Activated naive CD4-positive, alpha-beta T cell treated with anti-CD3 and anti-CD28 coated beads for 36 hours (primary cell): ENCODE results near the gene TCP11L2. TPM values are rescaled to one million over a fixed set of nuclear protein-coding genes. Genes with fewer than 3 reads are reported as not detected.
"Not testable (repeated sequence)": the region's sequence is repeated elsewhere in the genome, so short reads cannot be mapped to it uniquely, and the experiment has no call there.

Source experiments
- CTCF ChIA-PET: fragments of 350-600 bp; sonication (Branson Sonifier 250); formaldehyde crosslinking; loops from one replicate; lab custom pipeline; 2021; ENCODE audit warnings: antibody characterized with exemption; lab: Charles Lee
- DNase-seq: peaks from one replicate; pipeline ENCODE4 v3.0.0-alpha.2; 2020
- H3K27ac Mint-ChIP-seq: one replicate; pipeline ENCODE4 v1.8.0; 2021; ENCODE audit warnings: mild to moderate bottlenecking, mixed read lengths
- H3K27me3 Mint-ChIP-seq: one replicate; pipeline ENCODE4 v1.8.0; 2021; ENCODE audit warnings: low read depth, mixed read lengths
- H3K36me3 Mint-ChIP-seq: one replicate; pipeline ENCODE4 v1.8.0; 2021; ENCODE audit warnings: low read depth, mixed read lengths
- H3K4me1 Mint-ChIP-seq: one replicate; pipeline ENCODE4 v1.8.0; 2021; ENCODE audit warnings: low read depth, mixed read lengths
- H3K4me3 Mint-ChIP-seq: one replicate; pipeline ENCODE4 v1.8.0; 2021; ENCODE audit warnings: mild to moderate bottlenecking, moderate library complexity, mixed read lengths
- H3K9me3 Mint-ChIP-seq: one replicate; pipeline ENCODE4 v1.8.0; 2021; ENCODE audit warnings: mixed read lengths
- intact Hi-C: fragments of 100-400 bp; cut with micrococcal nuclease; formaldehyde crosslinking; loops from one replicate; pipeline ENCODE4 v1.15.1; 2023
- total RNA-seq, 2 experiments: library from RNA; stranded (reverse); gene quantifications; one replicate each; pipeline ENCODE4 v1.2.3, GENCODE V29; 2021

TCP11L2 gene
- total RNA-seq, 2 experiments from 2014 or later, result 9.2 to 10.3 TPM

GRCh38 chr12:106357549-106358395, 55.2 kb downstream of the TCP11L2 start, which contains the start of gene POLR3B:
TSS of gene POLR3B (plus strand) at chr12:106357748. CDS start at chr12:106357880, 132 bp downstream.
- Mint-ChIP-seq H3K4me3 (peak within 1 kb of the TSS; percentile 92), H3K27me3 (no peaks in the 10 kb centered on the region), H3K27ac (peak within 1 kb of the TSS; percentile 89), H3K36me3 (peaks cover 1% of the 10 kb centered on the region), H3K4me1 (peaks cover 11% of the 10 kb centered on the region), H3K9me3 (no peaks in the 10 kb centered on the region)
- intact Hi-C loops, result loop anchor here (1.0 to 5.0 kb wide), 8 partner anchors 54 to 736 kb away; partner anchors contain the start of genes CKAP4, CRY1 and RIC8B
- CTCF ChIA-PET, result interaction anchor here (0.6 to 3.0 kb wide), 26 partner anchors 9 to 1118 kb away, joined by 3 to 14 read pairs (median 4); no protein-coding TSS in a partner anchor
- peak; percentile 97 for DNase-seq

GRCh38 chr12:106358396-106359241, 56.1 kb downstream of the TCP11L2 start:
- Mint-ChIP-seq H3K36me3 (peaks cover 1% of the 10 kb centered on the region), H3K4me3 (peak overlapping the region; percentile 92), H3K27me3 (no peaks in the 10 kb centered on the region), H3K9me3 (no peaks in the 10 kb centered on the region), H3K27ac (peak overlapping the region; percentile 89), H3K4me1 (peaks cover 11% of the 10 kb centered on the region)
- intact Hi-C loops, result loop anchor here (1.0 to 5.0 kb wide), 3 partner anchors 394 to 598 kb away; partner anchors contain the start of gene RIC8B
- CTCF ChIA-PET, result interaction anchor here (0.8 to 3.0 kb wide), 13 partner anchors 8 to 563 kb away, joined by 3 to 14 read pairs (median 4); no protein-coding TSS in a partner anchor
- no peak for DNase-seq

- DNase-seq, result no peak
- Mint-ChIP-seq H3K9me3 (no peaks in the 10 kb centered on the region), H3K4me3 (no peak overlapping the region), H3K27ac (no peak overlapping the region), H3K36me3 (peaks cover 6% of the 10 kb centered on the region), H3K27me3 (no peaks in the 10 kb centered on the region), H3K4me1 (peaks cover 11% of the 10 kb centered on the region)
- CTCF ChIA-PET, result no interaction called here
- intact Hi-C loops, result loop anchor here (5.0 kb wide), 2 partner anchors 392 to 412 kb away; partner anchors contain the start of gene RIC8B
These were observed 57.3 kb downstream of the TCP11L2 start for GRCh38 chr12:106359646-106360399.

GRCh38 chr12:106360400-106360994, 58.0 kb downstream of the TCP11L2 start:
- no peaks in the 10 kb centered on the region for H3K27me3 Mint-ChIP-seq

GRCh38 chr12:106362971-106363370, 60.4 kb downstream of the TCP11L2 start:
- Mint-ChIP-seq H3K27me3 (no peaks in the 10 kb centered on the region), H3K4me1 (peaks cover 5% of the 10 kb centered on the region), H3K27ac (no peak overlapping the region), H3K9me3 (no peaks in the 10 kb centered on the region), H3K4me3 (no peak overlapping the region), H3K36me3 (peaks cover 8% of the 10 kb centered on the region)
- CTCF ChIA-PET, result interaction anchor here (0.6 to 1.6 kb wide), 2 partner anchors 136 to 1740 kb away, joined by 3 to 8 read pairs; no protein-coding TSS in a partner anchor
- intact Hi-C loops, result no loop called here
- no peak for DNase-seq

More at GRCh38 chr12:106360400-106360994, 58.0 kb downstream of the TCP11L2 start:
- Mint-ChIP-seq H3K27ac (no peak overlapping the region), H3K4me3 (no peak overlapping the region), H3K36me3 (peaks cover 6% of the 10 kb centered on the region), H3K9me3 (no peaks in the 10 kb centered on the region), H3K4me1 (peaks cover 11% of the 10 kb centered on the region)
- intact Hi-C loops, result no loop called here
- CTCF ChIA-PET, result interaction anchor here (1.0 kb wide), 1 partner anchor 137 kb away, joined by 3 read pairs; no protein-coding TSS in a partner anchor
- no peak for DNase-seq

- intact Hi-C loops, result no loop called here
- Mint-ChIP-seq H3K36me3 (peaks cover 10% of the 10 kb centered on the region), H3K4me3 (no peak overlapping the region), H3K9me3 (no peaks in the 10 kb centered on the region), H3K27ac (no peak overlapping the region), H3K4me1 (peaks cover 2% of the 10 kb centered on the region), H3K27me3 (no peaks in the 10 kb centered on the region)
- DNase-seq, result no peak
- CTCF ChIA-PET, result interaction anchor here (1.6 kb wide), 1 partner anchor 137 kb away, joined by 8 read pairs; no protein-coding TSS in a partner anchor
These were observed 61.7 kb downstream of the TCP11L2 start for GRCh38 chr12:106364261-106364660.

DNA sequence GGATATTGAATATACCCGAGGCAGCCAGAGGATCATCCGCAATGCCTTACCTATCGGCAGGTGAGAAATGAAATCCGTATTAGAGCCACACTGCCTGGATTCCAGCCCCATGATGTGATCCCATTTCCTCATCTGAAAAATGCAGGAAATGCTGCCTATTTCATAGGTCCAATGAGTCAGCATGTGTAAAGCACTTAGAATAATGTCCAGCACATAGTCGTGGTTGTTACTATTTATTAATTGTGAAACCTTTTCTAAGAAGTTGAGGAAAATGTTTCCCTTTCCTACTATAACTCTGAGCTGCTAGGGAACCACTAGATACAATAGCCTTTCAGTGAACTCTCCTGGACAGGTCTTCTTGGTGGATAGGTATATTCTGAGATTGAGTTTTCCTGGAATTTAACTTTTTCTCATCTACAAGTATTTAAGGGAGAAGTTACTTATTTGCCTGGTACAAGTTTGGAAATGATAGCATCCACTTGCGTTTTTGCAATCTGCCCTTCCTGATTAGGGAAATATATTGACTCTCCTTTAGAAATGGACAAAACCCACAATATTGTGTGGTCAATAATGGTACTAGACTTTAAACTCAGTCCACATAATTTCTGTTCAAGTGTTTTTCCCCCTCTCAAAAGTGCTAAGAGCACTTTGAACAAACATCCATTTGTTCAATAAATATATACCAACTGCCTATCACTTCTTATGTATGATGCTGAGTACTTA, 67.3 kb downstream of the TCP11L2 start:
- peaks cover 4% of the 10 kb centered on the region for H3K9me3 Mint-ChIP-seq
- CTCF ChIA-PET, result no interaction called here
- H3K27ac Mint-ChIP-seq, result no peak overlapping the region
- intact Hi-C loops, result no loop called here
- peaks cover 33% of the 10 kb centered on the region for H3K36me3 Mint-ChIP-seq
- H3K4me1 Mint-ChIP-seq, result no peaks in the 10 kb centered on the region
- H3K4me3 Mint-ChIP-seq, result no peak overlapping the region
- H3K27me3 Mint-ChIP-seq, result no peaks in the 10 kb centered on the region
- no peak for DNase-seq

DNA sequence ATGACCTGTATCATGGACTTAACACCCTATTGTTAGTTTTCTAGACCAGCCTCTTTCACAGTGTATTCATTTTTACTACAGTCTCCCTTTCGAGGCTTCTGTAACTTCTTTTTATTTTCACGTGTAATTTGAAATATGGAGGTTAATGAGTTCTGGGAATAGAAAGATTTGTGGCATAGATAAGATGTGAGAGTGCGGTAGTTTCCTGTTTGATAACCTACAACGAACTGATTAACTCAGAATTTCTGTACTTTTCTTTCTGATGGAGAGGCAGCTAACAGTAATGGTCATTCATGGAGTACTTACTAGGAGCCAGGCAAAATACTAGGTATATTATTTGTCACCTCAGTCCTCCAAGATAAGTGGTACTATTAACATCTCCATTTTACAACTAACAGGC, 76.3 kb downstream of the TCP11L2 start:
- intact Hi-C loops, result no loop called here
- peaks cover 52% of the 10 kb centered on the region for H3K36me3 Mint-ChIP-seq
- no peak overlapping the region for H3K27ac Mint-ChIP-seq
- CTCF ChIA-PET, result interaction anchor here (0.6 to 1.4 kb wide), 3 partner anchors 22 to 720 kb away, joined by 3 to 7 read pairs (median 3); partner anchors contain the start of gene POLR3B
- no peak for DNase-seq
- no peaks in the 10 kb centered on the region for H3K9me3 Mint-ChIP-seq
- no peak overlapping the region for H3K4me3 Mint-ChIP-seq
- peaks cover 11% of the 10 kb centered on the region for H3K4me1 Mint-ChIP-seq
- no peaks in the 10 kb centered on the region for H3K27me3 Mint-ChIP-seq

GRCh38 chr12:106380954-106381353, 78.4 kb downstream of the TCP11L2 start:
- Mint-ChIP-seq H3K4me3 (no peak overlapping the region), H3K4me1 (peaks cover 11% of the 10 kb centered on the region), H3K9me3 (no peaks in the 10 kb centered on the region), H3K27ac (no peak overlapping the region), H3K36me3 (peaks cover 40% of the 10 kb centered on the region), H3K27me3 (no peaks in the 10 kb centered on the region)
- DNase-seq, result no peak
- intact Hi-C loops, result loop anchor here (10.0 kb wide), 1 partner anchor 344 kb away; no protein-coding TSS in a partner anchor
- CTCF ChIA-PET, result interaction anchor here (1.6 kb wide), 1 partner anchor 24 kb away, joined by 4 read pairs; the partner anchor contains the start of gene POLR3B

DNA sequence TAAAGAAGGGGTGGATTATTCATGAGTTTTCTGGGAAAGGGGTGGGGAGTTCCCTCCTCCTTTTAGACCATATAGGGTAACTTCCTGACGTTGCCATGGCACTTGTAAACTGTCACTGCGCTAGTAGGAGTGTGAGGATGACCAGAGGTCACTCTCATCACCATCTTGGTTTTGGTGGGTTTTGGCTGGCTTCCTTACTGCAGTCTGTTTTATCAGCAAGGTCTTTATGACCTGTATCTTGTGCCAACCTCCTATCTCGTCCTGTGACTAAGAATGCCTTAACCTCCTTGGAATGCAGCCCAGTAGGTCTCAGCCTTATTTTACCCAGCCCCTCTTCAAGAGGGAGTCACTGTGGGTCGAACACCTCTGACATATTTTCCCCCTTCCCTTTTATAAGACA, 79.3 kb downstream of the TCP11L2 start:
- Mint-ChIP-seq H3K36me3 (peaks cover 34% of the 10 kb centered on the region), H3K4me1 (peaks cover 11% of the 10 kb centered on the region)
- intact Hi-C loops, result loop anchor here (10.0 kb wide), 1 partner anchor 343 kb away; no protein-coding TSS in a partner anchor
- H3K27ac Mint-ChIP-seq, H3K4me3 Mint-ChIP-seq, DNase-seq, CTCF ChIA-PET, H3K27me3 Mint-ChIP-seq, H3K9me3 Mint-ChIP-seq: not testable (repeated sequence)
